GM23248 (cell line): ENCODE results near the gene GGACT. TPM values are rescaled to one million over a fixed set of nuclear protein-coding genes. Genes with fewer than 3 reads are reported as not detected.

Source experiments
- DNase-seq: peaks from one replicate; pipeline ENCODE4 v3.0.0-alpha.2; 2015
- H2AFZ ChIP-seq: fragments of 200-600 bp; sonication (generic); 2 replicates; pipeline ENCODE4 v1.6.1; 2016; ENCODE audit warnings: antibody characterized with exemption
- H3F3A ChIP-seq: fragments of 200-600 bp; sonication (generic); 2 replicates; pipeline ENCODE4 v1.6.1; 2016; ENCODE audit warnings: mild to moderate bottlenecking, antibody characterized with exemption, mixed run types; ENCODE audit not compliant: insufficient read depth
- H3K27ac ChIP-seq: fragments of 200-600 bp; sonication (generic); 2 replicates; pipeline ENCODE4 v1.5.1; 2016; ENCODE audit warnings: mild to moderate bottlenecking
- H3K27me3 ChIP-seq: fragments of 200-600 bp; sonication (generic); replicated peaks from 2 replicates; pipeline ENCODE4 v1.6.1; 2016; ENCODE audit warnings: mild to moderate bottlenecking; ENCODE audit not compliant: insufficient read depth
- H3K36me3 ChIP-seq: fragments of 200-600 bp; sonication (generic); 2 replicates; pipeline ENCODE4 v1.6.1; 2016; ENCODE audit warnings: low read depth, mild to moderate bottlenecking
- H3K4me1 ChIP-seq: fragments of 200-600 bp; sonication (generic); 2 replicates; pipeline ENCODE4 v1.6.1; 2016; ENCODE audit warnings: mild to moderate bottlenecking; ENCODE audit not compliant: insufficient read depth
- H3K4me2 ChIP-seq: fragments of 200-600 bp; sonication (generic); one replicate; pipeline ENCODE4 v1.6.1; 2016; ENCODE audit warnings: mild to moderate bottlenecking; ENCODE audit not compliant: unreplicated experiment
- H3K4me3 ChIP-seq: fragments of 200-600 bp; sonication (generic); 2 replicates; pipeline ENCODE4 v1.5.1; 2016; ENCODE audit warnings: mild to moderate bottlenecking
- H3K79me2 ChIP-seq: fragments of 200-600 bp; sonication (generic); 2 replicates; pipeline ENCODE4 v1.6.1; 2016; ENCODE audit warnings: mild to moderate bottlenecking; ENCODE audit not compliant: insufficient read depth
- H3K9ac ChIP-seq: fragments of 200-600 bp; sonication (generic); 2 replicates; pipeline ENCODE4 v1.6.1; 2016; ENCODE audit warnings: mild to moderate bottlenecking
- H3K9me2 ChIP-seq: fragments of 200-600 bp; sonication (generic); 2 replicates; pipeline ENCODE4 v1.6.1; 2016; ENCODE audit warnings: mixed run types, mild to moderate bottlenecking, moderate library complexity; ENCODE audit not compliant: insufficient read depth
- H3K9me3 ChIP-seq: fragments of 200-600 bp; sonication (generic); one replicate; pipeline ENCODE4 v1.6.1; 2017; ENCODE audit warnings: low read depth
- H4K20me1 ChIP-seq: fragments of 200-600 bp; sonication (generic); 2 replicates; pipeline ENCODE4 v1.6.0; 2016; ENCODE audit not compliant: insufficient read depth
- EZH2 ChIP-seq: fragments of 200-600 bp; sonication (generic); IDR thresholded peaks from 2 replicates; pipeline ENCODE4 v1.6.1; 2018; ENCODE audit warnings: antibody characterized with exemption, mild to moderate bottlenecking; ENCODE audit not compliant: insufficient read depth, poor library complexity, severe bottlenecking
- EZH2phosphoT487 ChIP-seq: fragments of 200-600 bp; sonication (generic); IDR thresholded peaks from 2 replicates; pipeline ENCODE4 v1.6.1; 2018; ENCODE audit warnings: antibody characterized with exemption, moderate library complexity, mild to moderate bottlenecking, low read depth; ENCODE audit not compliant: insufficient read depth
- WGBS, 2 experiments: methylation state at CpG; one replicate each; pipeline ENCODE4 v1.1.6; 2015 to 2017; ENCODE audit warnings: low lambda C conversion rate in 2 of 2, low coverage in 1 of 2; ENCODE audit errors: missing lambda C conversion rate in 2 of 2; 5-methylcytosine and 5-hydroxymethylcytosine counted together
- in situ Hi-C: fragments of 300-500 bp; cut with MboI; formaldehyde crosslinking; loops from 2 replicates; pipeline ENCODE4 v1.15.0; 2020
- polyA plus RNA-seq: library from polyadenylated mRNA; unstranded; fragments of >200 nt; fragmentation: Nextera tagmentation; extraction: Ambion mirVana; gene quantifications from 2 replicates; pipeline ENCODE4 v1.2.1, GENCODE V29; 2016
- total RNA-seq: library from RNA; depleted of rRNA; stranded (reverse); fragments of >200 nt; shearing (Covaris generic); gene quantifications from 2 replicates; pipeline ENCODE4 v1.2.3, GENCODE V29; 2014

The GGACT gene
- total and polyA plus RNA-seq, 2 experiments from 2014 or later, result 1.6 to 5.7 TPM

DNA sequence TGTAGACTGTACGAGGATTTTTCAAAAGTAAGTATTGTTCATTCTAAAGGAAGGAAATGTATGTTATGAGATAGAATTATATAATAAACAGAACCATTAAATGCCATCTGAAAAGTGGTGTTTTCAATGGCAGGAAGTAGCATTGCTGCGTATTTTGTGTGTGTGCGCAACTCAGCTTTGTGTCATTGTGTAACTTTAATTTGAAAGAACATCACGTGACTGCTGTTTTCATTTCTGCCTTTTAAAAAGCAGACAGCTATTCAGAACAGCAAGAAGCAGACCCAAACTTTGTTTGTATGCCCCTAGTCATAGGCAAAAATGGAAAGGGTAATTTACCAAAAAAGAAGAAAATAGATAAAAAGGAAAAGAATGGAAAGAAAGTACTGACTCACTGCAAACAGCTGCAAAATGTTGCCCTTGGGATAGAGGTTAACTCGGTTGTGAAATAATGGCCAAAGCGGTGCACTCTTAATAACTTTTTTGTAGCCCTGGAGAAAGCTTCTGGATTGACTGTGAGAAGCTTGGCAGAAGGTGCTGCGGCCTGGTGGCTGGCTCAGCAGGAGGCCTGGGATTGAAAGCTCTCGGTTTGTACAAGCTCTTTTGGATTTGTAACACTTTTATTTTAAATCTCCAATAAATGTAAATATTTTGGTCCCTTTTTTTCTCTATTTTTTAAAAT lies 97.3 kb downstream of the GGACT start:
- no peak overlapping the region for H2AFZ ChIP-seq
- H3K9ac ChIP-seq, result no peak overlapping the region
- no peaks in the 10 kb centered on the region for H3K9me3 ChIP-seq
- H3K27me3 ChIP-seq, result no peaks in the 10 kb centered on the region
- no peaks in the 10 kb centered on the region for H4K20me1 ChIP-seq
- no peaks in the 10 kb centered on the region for H3K79me2 ChIP-seq
- no peak overlapping the region for H3K4me2 ChIP-seq
- no peaks in the 10 kb centered on the region for H3K36me3 ChIP-seq
- DNase-seq, result no peak
- in situ Hi-C loops, result no loop called here
- TF ChIP-seq EZH2phosphoT487 (no peak), EZH2 (no peak)
- WGBS, 2 experiments, result 91% methylated on average over 8 of the region's 8 CpGs
- H3K4me3 ChIP-seq, result no peak overlapping the region
- H3F3A ChIP-seq, result no peaks in the 10 kb centered on the region
- H3K9me2 ChIP-seq, result no peaks in the 10 kb centered on the region
- no peaks in the 10 kb centered on the region for H3K4me1 ChIP-seq
- H3K27ac ChIP-seq, result no peak overlapping the region

DNA sequence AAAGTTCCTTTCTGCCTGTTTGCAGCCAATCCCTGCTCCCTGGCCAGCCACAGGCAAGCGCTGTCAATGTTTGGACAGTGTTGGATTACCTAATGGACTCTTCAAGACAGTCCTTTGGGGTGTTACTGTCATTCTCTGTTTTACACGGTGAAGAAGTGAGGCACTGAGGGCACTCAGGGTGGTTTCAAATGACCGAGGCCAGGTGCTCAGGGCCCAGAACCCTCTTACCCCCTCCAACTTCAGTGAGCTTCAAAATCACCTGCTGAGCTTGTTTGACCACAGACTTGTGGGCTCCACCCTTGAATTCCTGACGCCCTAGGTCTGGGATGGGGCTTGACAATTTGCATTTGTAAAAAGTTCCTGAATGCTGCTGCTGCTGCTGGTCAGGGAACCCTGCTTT lies 97.9 kb downstream of the GGACT start:
- in situ Hi-C loops, result no loop called here
- TF ChIP-seq EZH2phosphoT487 (no peak), EZH2 (no peak)
- no peak overlapping the region for H3K27ac ChIP-seq
- no peak overlapping the region for H2AFZ ChIP-seq
- H3K4me3 ChIP-seq, result no peak overlapping the region
- no peaks in the 10 kb centered on the region for H3K79me2 ChIP-seq
- H3K9me3 ChIP-seq, result no peaks in the 10 kb centered on the region
- no peak overlapping the region for H3K9ac ChIP-seq
- 70 to 73% methylated on average over 4 of the region's 4 CpGs for WGBS, 2 experiments
- no peaks in the 10 kb centered on the region for H3K27me3 ChIP-seq
- no peak overlapping the region for H3K4me2 ChIP-seq
- H3K4me1 ChIP-seq, result no peaks in the 10 kb centered on the region
- no peaks in the 10 kb centered on the region for H3K36me3 ChIP-seq
- H3F3A ChIP-seq, result no peaks in the 10 kb centered on the region
- no peak for DNase-seq
- no peaks in the 10 kb centered on the region for H4K20me1 ChIP-seq
- no peaks in the 10 kb centered on the region for H3K9me2 ChIP-seq

DNA sequence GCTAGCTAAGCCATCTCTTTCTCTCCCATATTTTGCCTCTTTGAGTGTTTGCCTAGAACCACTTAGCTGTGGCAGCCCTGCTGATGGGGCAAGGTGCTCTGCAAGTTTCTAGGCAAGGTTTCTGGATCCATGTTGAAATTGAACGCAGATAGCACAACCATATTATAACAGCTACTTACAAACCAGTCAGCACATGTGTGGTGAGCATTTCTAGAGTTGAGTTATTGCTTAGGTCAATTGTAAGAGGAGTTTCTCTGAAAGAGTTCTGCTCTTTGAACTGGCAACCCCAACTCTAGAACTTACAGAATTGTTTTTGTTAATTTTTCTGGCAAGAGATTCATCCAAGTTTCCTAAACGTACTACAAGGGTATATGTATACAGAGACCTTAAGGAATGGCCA lies 103.3 kb downstream of the GGACT start:
- H3K9me3 ChIP-seq, result no peaks in the 10 kb centered on the region
- no peaks in the 10 kb centered on the region for H3K36me3 ChIP-seq
- no peaks in the 10 kb centered on the region for H4K20me1 ChIP-seq
- H3F3A ChIP-seq, result no peaks in the 10 kb centered on the region
- WGBS, 2 experiments, result 51 to 54% methylated on average over 2 of the region's 2 CpGs
- no peaks in the 10 kb centered on the region for H3K27me3 ChIP-seq
- no peak overlapping the region for H3K4me2 ChIP-seq
- TF ChIP-seq EZH2, result no peak
- TF ChIP-seq EZH2phosphoT487, result no peak
- in situ Hi-C loops, result no loop called here
- no peak for DNase-seq
- no peaks in the 10 kb centered on the region for H3K79me2 ChIP-seq
- no peak overlapping the region for H3K9ac ChIP-seq
- no peaks in the 10 kb centered on the region for H3K4me1 ChIP-seq
- no peak overlapping the region for H3K4me3 ChIP-seq
- H3K9me2 ChIP-seq, result no peaks in the 10 kb centered on the region
- no peak overlapping the region for H3K27ac ChIP-seq
- H2AFZ ChIP-seq, result no peak overlapping the region

- no peaks in the 10 kb centered on the region for H3K9me3 ChIP-seq
- WGBS, 2 experiments, result 51 to 62% methylated on average over 3 of the region's 3 CpGs
- no peak overlapping the region for H2AFZ ChIP-seq
- no peaks in the 10 kb centered on the region for H3K79me2 ChIP-seq
- H3K4me1 ChIP-seq, result no peaks in the 10 kb centered on the region
- no peak overlapping the region for H3K4me2 ChIP-seq
- H4K20me1 ChIP-seq, result no peaks in the 10 kb centered on the region
- no peaks in the 10 kb centered on the region for H3F3A ChIP-seq
- no peak overlapping the region for H3K27ac ChIP-seq
- H3K36me3 ChIP-seq, result no peaks in the 10 kb centered on the region
- DNase-seq, result no peak
- in situ Hi-C loops, result no loop called here
- no peaks in the 10 kb centered on the region for H3K27me3 ChIP-seq
- no peaks in the 10 kb centered on the region for H3K9me2 ChIP-seq
- no peak overlapping the region for H3K4me3 ChIP-seq
- no peak overlapping the region for H3K9ac ChIP-seq
- TF ChIP-seq EZH2phosphoT487 (no peak), EZH2 (no peak)
Observed at GRCh38 chr13:100484702-100485101, 103.9 kb downstream of the GGACT start.

DNA sequence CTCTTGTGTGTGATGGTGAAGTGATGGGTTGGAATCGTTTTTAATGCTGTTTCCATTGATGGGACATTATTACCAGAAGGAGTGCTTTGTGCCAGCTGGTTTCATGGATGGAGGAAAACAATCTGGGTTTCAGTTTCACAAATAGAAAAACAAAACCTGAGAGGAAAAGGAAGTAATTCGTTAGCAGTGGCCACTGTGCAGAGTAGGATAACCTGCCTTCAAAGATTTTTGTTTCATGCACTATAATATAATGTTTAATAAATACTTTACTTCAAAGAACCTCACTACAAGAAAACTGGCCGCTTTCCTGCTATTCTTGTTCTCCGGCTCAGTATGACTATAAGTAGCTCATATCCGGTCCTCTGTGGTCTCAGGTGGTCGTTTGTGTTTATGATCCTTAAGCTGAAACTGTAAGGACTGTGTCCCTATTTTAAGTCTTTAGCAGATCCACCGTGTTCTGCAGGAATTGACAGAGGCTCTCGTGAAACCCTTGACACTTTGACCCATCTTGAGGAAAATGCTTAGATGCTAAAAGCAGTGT lies 104.7 kb downstream of the GGACT start:
- Histone ChIP-seq H3F3A (no peaks in the 10 kb centered on the region), H3K4me3 (no peak overlapping the region), H3K36me3 (no peaks in the 10 kb centered on the region), H3K27ac (no peak overlapping the region), H3K79me2 (no peaks in the 10 kb centered on the region), H3K27me3 (no peaks in the 10 kb centered on the region), H3K4me2 (no peak overlapping the region), H3K9ac (no peak overlapping the region), H2AFZ (no peak overlapping the region), H3K4me1 (no peaks in the 10 kb centered on the region), H3K9me3 (no peaks in the 10 kb centered on the region), H4K20me1 (no peaks in the 10 kb centered on the region), H3K9me2 (no peaks in the 10 kb centered on the region)
- DNase-seq, result no peak
- in situ Hi-C loops, result no loop called here
- WGBS, 2 experiments, result 60 to 67% methylated on average over 8 of the region's 8 CpGs
- TF ChIP-seq EZH2phosphoT487 (no peak), EZH2 (no peak)
